Tibial artery (tissue), 4 donors: ENCODE measurements around the gene UPP1.

Source experiments
- DNase-seq, 2 donors: peaks; one replicate each; pipeline ENCODE4 v3.0.0-alpha.2; 2019
- H3K27ac ChIP-seq, 2 donors: fragments of 200-600 bp; sonication (generic) in 1 of 2; 1 replicate in 1 of 2; 2 replicates in 1 of 2; pipeline ENCODE4 v1.5.1; 2018 to 2019; ENCODE audit warnings: mild to moderate bottlenecking in 1 of 2
- H3K27me3 ChIP-seq, 2 donors: fragments of 200-600 bp; sonication (generic) in 1 of 2; one replicate each; pipeline versions ENCODE4 v1.5.1 to v1.6.0; 2016 to 2019
- H3K36me3 ChIP-seq, 3 donors: fragments of 200-600 bp; sonication (generic) in 2 of 3; one replicate each; pipeline ENCODE4 v1.5.1; 2016 to 2019; ENCODE audit warnings: mild to moderate bottlenecking in 2 of 3
- H3K4me1 ChIP-seq, 4 donors: fragments of 200-600 bp; sonication (generic) in 2 of 4; 1 replicate in 3 of 4; 2 replicates in 1 of 4; pipeline ENCODE4 v1.5.1; 2016 to 2019
- H3K4me3 ChIP-seq, 2 donors: fragments of 200-600 bp; sonication (generic) in 1 of 2; 1 replicate in 1 of 2; 2 replicates in 1 of 2; pipeline ENCODE4 v1.5.1; 2018 to 2019; ENCODE audit warnings: mild to moderate bottlenecking in 2 of 2
- H3K9me3 ChIP-seq, 3 donors: fragments of 200-600 bp; sonication (generic) in 1 of 3; one replicate each; pipeline ENCODE4 v1.5.1; 2016 to 2019
- CTCF ChIP-seq, 2 experiments: fragments of 200-600 bp in 1 of 2; fragments of 450-650 bp in 1 of 2; IDR thresholded peaks; one replicate each; pipeline ENCODE4 v1.5.1; 2017 to 2019; ENCODE audit warnings: antibody characterized with exemption in 2 of 2, mild to moderate bottlenecking in 1 of 2, moderate library complexity in 1 of 2
- intact Hi-C: fragments of 100-400 bp; cut with DNase I; formaldehyde crosslinking; loops from one replicate; pipeline ENCODE4 v1.15.0; 2023; ENCODE audit warnings: low total_unique reads

Gene UPP1

GRCh38 chr7:48058990-48059389 is 30.1 kb upstream of the UPP1 start:
- H3K27ac ChIP-seq, result no peak overlapping the region
- H3K36me3 ChIP-seq, result no peaks in the 10 kb centered on the region
- TF ChIP-seq CTCF (IDR thresholded peaks at IDR 0.05), result no peak
- intact Hi-C loops, result no loop called here
- no peaks in the 10 kb centered on the region for H3K4me1 ChIP-seq
- H3K27me3 ChIP-seq, result no peaks in the 10 kb centered on the region
- DNase-seq, result no peak
- peaks cover 0 to 5% (median 0%) of the 10 kb centered on the region in 3 donors for H3K9me3 ChIP-seq
- H3K4me3 ChIP-seq, result no peak overlapping the region

- Histone ChIP-seq H3K27me3 (no peaks in the 10 kb centered on the region), H3K27ac (no peak overlapping the region), H3K9me3 (peaks cover 0 to 5% (median 0%) of the 10 kb centered on the region in 3 donors), H3K36me3 (no peaks in the 10 kb centered on the region), H3K4me1 (no peaks in the 10 kb centered on the region), H3K4me3 (no peak overlapping the region)
- intact Hi-C loops, result no loop called here
- no peak for DNase-seq
- TF ChIP-seq CTCF (IDR thresholded peaks at IDR 0.05), result no peak
Measured at GRCh38 chr7:48059706-48060105, 29.4 kb upstream of the UPP1 start.

- H3K9me3 ChIP-seq, result no peaks in the 10 kb centered on the region
- H3K36me3 ChIP-seq, result no peaks in the 10 kb centered on the region
- no peak overlapping the region for H3K27ac ChIP-seq
- no peak for DNase-seq
- no peak overlapping the region for H3K4me3 ChIP-seq
- no peaks in the 10 kb centered on the region for H3K4me1 ChIP-seq
- H3K27me3 ChIP-seq, result no peaks in the 10 kb centered on the region
- intact Hi-C loops, result no loop called here
- no peak for TF ChIP-seq CTCF (IDR thresholded peaks at IDR 0.05)
Measured at GRCh38 chr7:48063985-48064384, 25.1 kb upstream of the UPP1 start.

- H3K27me3 ChIP-seq, result no peaks in the 10 kb centered on the region
- intact Hi-C loops, result no loop called here
- H3K4me1 ChIP-seq, result no peaks in the 10 kb centered on the region
- no peak for DNase-seq
- no peaks in the 10 kb centered on the region for H3K36me3 ChIP-seq
- H3K27ac ChIP-seq, result no peak overlapping the region
- no peaks in the 10 kb centered on the region for H3K9me3 ChIP-seq
- H3K4me3 ChIP-seq, result no peak overlapping the region
- no peak for TF ChIP-seq CTCF (IDR thresholded peaks at IDR 0.05)
Measured at GRCh38 chr7:48067475-48067874, 21.6 kb upstream of the UPP1 start.

- intact Hi-C loops, result no loop called here
- H3K36me3 ChIP-seq, result no peaks in the 10 kb centered on the region
- H3K27ac ChIP-seq, result no peak overlapping the region
- H3K9me3 ChIP-seq, result no peaks in the 10 kb centered on the region
- H3K27me3 ChIP-seq, result no peaks in the 10 kb centered on the region
- no peak for TF ChIP-seq CTCF (IDR thresholded peaks at IDR 0.05)
- no peak overlapping the region for H3K4me3 ChIP-seq
- DNase-seq, result no peak
- no peaks in the 10 kb centered on the region for H3K4me1 ChIP-seq
Measured at GRCh38 chr7:48074204-48074654, 14.8 kb upstream of the UPP1 start.

GRCh38 chr7:48077423-48077822 is 11.6 kb upstream of the UPP1 start:
- Histone ChIP-seq H3K4me1 (no peaks in the 10 kb centered on the region), H3K36me3 (no peaks in the 10 kb centered on the region), H3K9me3 (no peaks in the 10 kb centered on the region), H3K27ac (no peak overlapping the region), H3K27me3 (no peaks in the 10 kb centered on the region), H3K4me3 (no peak overlapping the region)
- intact Hi-C loops, result no loop called here
- TF ChIP-seq CTCF (IDR thresholded peaks at IDR 0.05), result no peak
- no peak for DNase-seq
